ENCODE data around the gene CPN1.

- TF ChIP-seq CTCF (conservative IDR thresholded peaks at IDR 0.05; ENCODE audit: low read length) (no peak), EZH2phosphoT487 (IDR thresholded peaks at IDR 0.05; ENCODE audit: borderline replicate concordance, low read depth, low read length) (no peak)
Observed at GRCh38 chr10:99994801-99995200, 86.9 kb downstream of the CPN1 start.

All from OCI-LY7 (cell line).